Peyer's patch (tissue), 4 donors: Measurements from ENCODE around the gene GLT8D1.

Experiments
- POLR2A ChIP-seq, 2 donors: fragments of 450-650 bp; IDR thresholded peaks; one replicate each; pipeline ENCODE4 v1.5.1; 2017; ENCODE audit warnings: antibody characterized with exemption in 2 of 2, mild to moderate bottlenecking in 2 of 2, moderate library complexity in 2 of 2
- TF ChIP-seq, protein P1 (sequence below), 6 experiments: fragments of 450-650 bp in 4 of 6; fragments of 200-600 bp in 2 of 6; sonication (generic) in 1 of 6; IDR thresholded peaks; one replicate each; pipeline ENCODE4 v1.5.1; 2017 to 2019; ENCODE audit warnings: antibody characterized with exemption in 6 of 6, mild to moderate bottlenecking in 3 of 6, moderate library complexity in 1 of 6

DNA sequence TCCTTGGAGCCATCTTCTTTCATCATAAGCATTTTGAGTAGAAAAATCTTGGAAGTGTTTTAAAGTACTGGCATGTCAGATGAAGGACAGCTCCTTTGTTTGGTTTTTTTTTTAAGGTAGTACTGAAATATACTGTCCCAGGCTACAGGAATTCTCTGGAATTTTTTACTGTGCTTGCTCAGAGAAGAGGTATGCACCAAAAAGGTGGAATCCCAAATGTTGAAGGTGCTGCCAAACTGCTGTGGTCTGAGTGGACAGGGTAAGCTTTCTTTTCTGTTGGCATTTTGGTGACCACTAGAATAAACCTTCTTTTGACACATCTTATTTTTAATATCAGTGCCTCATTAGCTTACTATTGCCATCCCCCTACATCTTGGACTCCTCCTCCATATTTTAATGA lies 12.5 kb downstream of the GLT8D1 start:
- TF ChIP-seq, protein P1, sequence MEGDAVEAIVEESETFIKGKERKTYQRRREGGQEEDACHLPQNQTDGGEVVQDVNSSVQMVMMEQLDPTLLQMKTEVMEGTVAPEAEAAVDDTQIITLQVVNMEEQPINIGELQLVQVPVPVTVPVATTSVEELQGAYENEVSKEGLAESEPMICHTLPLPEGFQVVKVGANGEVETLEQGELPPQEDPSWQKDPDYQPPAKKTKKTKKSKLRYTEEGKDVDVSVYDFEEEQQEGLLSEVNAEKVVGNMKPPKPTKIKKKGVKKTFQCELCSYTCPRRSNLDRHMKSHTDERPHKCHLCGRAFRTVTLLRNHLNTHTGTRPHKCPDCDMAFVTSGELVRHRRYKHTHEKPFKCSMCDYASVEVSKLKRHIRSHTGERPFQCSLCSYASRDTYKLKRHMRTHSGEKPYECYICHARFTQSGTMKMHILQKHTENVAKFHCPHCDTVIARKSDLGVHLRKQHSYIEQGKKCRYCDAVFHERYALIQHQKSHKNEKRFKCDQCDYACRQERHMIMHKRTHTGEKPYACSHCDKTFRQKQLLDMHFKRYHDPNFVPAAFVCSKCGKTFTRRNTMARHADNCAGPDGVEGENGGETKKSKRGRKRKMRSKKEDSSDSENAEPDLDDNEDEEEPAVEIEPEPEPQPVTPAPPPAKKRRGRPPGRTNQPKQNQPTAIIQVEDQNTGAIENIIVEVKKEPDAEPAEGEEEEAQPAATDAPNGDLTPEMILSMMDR (IDR thresholded peaks at IDR 0.05) = no peak
- no peak for TF ChIP-seq POLR2A (IDR thresholded peaks at IDR 0.05)
